Glutamatergic neuron (in vitro differentiated cells): ENCODE measurements around the gene C15orf40. TPM values are rescaled to one million over a fixed set of nuclear protein-coding genes. Genes with fewer than 3 reads are reported as not detected.

Source experiments
- DNase-seq: peaks from one replicate; pipeline ENCODE4 v3.0.0; 2022
- H3K27ac Mint-ChIP-seq: one replicate; pipeline ENCODE4 v1.8.0; 2020; ENCODE audit warnings: mild to moderate bottlenecking, mixed read lengths, inconsistent platforms; ENCODE audit not compliant: unreplicated experiment
- H3K27me3 Mint-ChIP-seq: one replicate; pipeline ENCODE4 v1.8.0; 2020; ENCODE audit warnings: mild to moderate bottlenecking, moderate library complexity, mixed read lengths, inconsistent platforms; ENCODE audit not compliant: unreplicated experiment
- H3K36me3 Mint-ChIP-seq: one replicate; pipeline ENCODE4 v1.8.0; 2020; ENCODE audit warnings: mild to moderate bottlenecking, mixed read lengths, inconsistent platforms; ENCODE audit not compliant: unreplicated experiment
- H3K4me1 Mint-ChIP-seq: one replicate; pipeline ENCODE4 v1.8.0; 2020; ENCODE audit warnings: mild to moderate bottlenecking, low read depth, mixed read lengths, inconsistent platforms; ENCODE audit not compliant: unreplicated experiment
- H3K4me3 Mint-ChIP-seq: one replicate; pipeline ENCODE4 v1.8.0; 2020; ENCODE audit warnings: mild to moderate bottlenecking, mixed read lengths, inconsistent platforms; ENCODE audit not compliant: unreplicated experiment
- H3K9me3 Mint-ChIP-seq: one replicate; pipeline ENCODE4 v1.8.0; 2020; ENCODE audit warnings: mild to moderate bottlenecking, moderate library complexity, mixed read lengths, inconsistent platforms; ENCODE audit not compliant: unreplicated experiment
- CTCF ChIP-seq: fragments of 200-600 bp; sonication (generic); IDR thresholded peaks from one replicate; pipeline ENCODE4 v1.5.0; 2021; ENCODE audit not compliant: partially characterized antibody, unreplicated experiment
- total RNA-seq: library from RNA; stranded (reverse); fragmentation: NEBNext Ultra II Directional; extraction: Animal tissue kit (Norgen Biotek cat#: 25700); gene quantifications from one replicate; pipeline ENCODE4 v1.2.1, GENCODE V29; 2021; ENCODE audit not compliant: unreplicated experiment

Gene C15orf40
- total RNA-seq, 1 donor from 2014 or later = 29.6 TPM

- DNase-seq = no peak
- H3K27me3 Mint-ChIP-seq = peaks cover 2% of the 10 kb centered on the region
- H3K27ac Mint-ChIP-seq = no peak overlapping the region
- H3K9me3 Mint-ChIP-seq = no peaks in the 10 kb centered on the region
- no peaks in the 10 kb centered on the region for H3K4me1 Mint-ChIP-seq
- no peak for TF ChIP-seq CTCF
- H3K36me3 Mint-ChIP-seq = no peaks in the 10 kb centered on the region
- no peak overlapping the region for H3K4me3 Mint-ChIP-seq
Measured at GRCh38 chr15:82946155-82946701, 65.2 kb downstream of the C15orf40 start.

- H3K4me1 Mint-ChIP-seq = no peaks in the 10 kb centered on the region
- no peak for TF ChIP-seq CTCF
- H3K27ac Mint-ChIP-seq = no peak overlapping the region
- H3K9me3 Mint-ChIP-seq = no peaks in the 10 kb centered on the region
- peaks cover 2% of the 10 kb centered on the region for H3K27me3 Mint-ChIP-seq
- H3K4me3 Mint-ChIP-seq = no peak overlapping the region
- no peak for DNase-seq
- no peaks in the 10 kb centered on the region for H3K36me3 Mint-ChIP-seq
Measured at GRCh38 chr15:82945326-82945725, 66.1 kb downstream of the C15orf40 start.

- Mint-ChIP-seq H3K4me1 (no peaks in the 10 kb centered on the region), H3K9me3 (no peaks in the 10 kb centered on the region), H3K27ac (no peak overlapping the region), H3K36me3 (no peaks in the 10 kb centered on the region), H3K4me3 (no peak overlapping the region), H3K27me3 (peaks cover 2% of the 10 kb centered on the region)
- no peak for DNase-seq
- no peak for TF ChIP-seq CTCF
Measured at GRCh38 chr15:82944821-82945220, 66.6 kb downstream of the C15orf40 start.

GRCh38 chr15:82944056-82944455 is 67.4 kb downstream of the C15orf40 start:
- no peak for DNase-seq
- Mint-ChIP-seq H3K27me3 (peaks cover 2% of the 10 kb centered on the region), H3K4me3 (no peak overlapping the region), H3K36me3 (no peaks in the 10 kb centered on the region), H3K27ac (no peak overlapping the region), H3K4me1 (no peaks in the 10 kb centered on the region), H3K9me3 (no peaks in the 10 kb centered on the region)
- no peak for TF ChIP-seq CTCF

- no peak for DNase-seq
- H3K27me3 Mint-ChIP-seq = peaks cover 2% of the 10 kb centered on the region
- no peak overlapping the region for H3K4me3 Mint-ChIP-seq
- no peaks in the 10 kb centered on the region for H3K4me1 Mint-ChIP-seq
- H3K36me3 Mint-ChIP-seq = peaks cover 4% of the 10 kb centered on the region
- no peaks in the 10 kb centered on the region for H3K9me3 Mint-ChIP-seq
- no peak for TF ChIP-seq CTCF
- H3K27ac Mint-ChIP-seq = no peak overlapping the region
Measured at GRCh38 chr15:82943176-82943575, 68.3 kb downstream of the C15orf40 start.
